ENCODE results near the gene ZNF768. TPM values are rescaled to one million over a fixed set of nuclear protein-coding genes. Genes with fewer than 3 reads are reported as not detected.

The ZNF768 gene
- total and polyA plus RNA-seq, 2 of the 13 experiments (the other 11 are each of a cell fraction or from before 2014, with no cell fraction given): 26.7 to 34.4 TPM

DNA sequence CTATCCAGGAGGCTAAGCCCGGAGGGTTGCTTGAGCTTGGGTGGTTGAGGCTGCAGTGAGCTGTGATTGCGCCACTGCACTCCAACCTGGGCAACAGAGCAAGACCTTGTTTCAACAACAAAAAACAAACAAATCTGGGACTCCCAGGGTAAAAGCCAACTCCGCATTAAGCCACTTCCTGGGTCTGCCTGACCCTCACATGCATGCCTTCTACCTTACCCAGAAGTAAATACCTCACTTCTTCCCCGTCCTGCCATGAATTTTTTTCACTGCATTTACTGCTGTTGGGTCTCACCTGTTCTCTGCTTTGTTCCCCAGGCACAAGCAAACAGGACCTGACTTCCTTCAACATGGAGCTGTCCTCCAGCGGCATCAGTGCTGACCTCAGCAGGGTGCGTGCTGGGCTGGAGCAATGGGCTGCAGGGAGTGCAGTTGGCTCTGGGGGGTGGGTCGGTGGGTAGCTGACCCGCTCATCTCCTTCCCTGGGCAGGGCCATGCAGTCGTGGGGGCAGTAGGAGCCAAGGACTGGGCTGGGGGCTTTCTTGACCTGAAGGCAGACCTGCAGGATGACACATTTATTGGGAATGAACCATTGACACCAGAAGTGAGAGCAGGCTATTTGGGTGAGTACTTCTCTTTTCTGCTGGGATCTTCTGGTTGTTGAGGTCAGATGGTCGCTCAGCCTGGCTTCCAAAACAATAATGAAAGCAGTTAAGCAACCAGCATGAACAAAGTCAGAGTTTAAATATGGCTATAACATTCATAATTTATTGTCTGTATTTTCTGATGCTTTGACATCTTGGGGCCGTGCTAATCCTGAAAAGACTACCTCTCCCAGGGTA is 37.4 kb downstream of the ZNF768 start (continued):
- TF ChIP-seq ZBTB49 (CRISPR knock-in tag; IDR thresholded peaks at IDR 0.05; ENCODE audit: borderline replicate concordance) (no peak), KDM5B (CRISPR knock-in tag; IDR thresholded peaks at IDR 0.05; ENCODE audit: borderline replicate concordance) (no peak), SAFB2 (CRISPR knock-in tag; IDR thresholded peaks at IDR 0.05; ENCODE audit: borderline replicate concordance, low read depth) (no peak), ZNF460 (CRISPR knock-in tag; IDR thresholded peaks at IDR 0.05; ENCODE audit: borderline replicate concordance) (no peak), HCFC1 (IDR thresholded peaks at IDR 0.05; ENCODE audit: low read depth, low read length) (no peak), ZNF496 (CRISPR knock-in tag; IDR thresholded peaks at IDR 0.05; ENCODE audit: insufficient replicate concordance) (no peak), ZNF12 (CRISPR knock-in tag; IDR thresholded peaks at IDR 0.05) (no peak), RBM22 (optimal IDR thresholded peaks at IDR 0.05; ENCODE audit: low read length) (no peak), CHD2 (IDR thresholded peaks at IDR 0.05; ENCODE audit: low read depth, low read length) (no peak), HOXA9 (CRISPR knock-in tag; IDR thresholded peaks at IDR 0.05; ENCODE audit: borderline replicate concordance) (no peak), ELF1 (CRISPR knock-in tag; IDR thresholded peaks at IDR 0.05) (peak; percentile 85), ZXDC (CRISPR knock-in tag; IDR thresholded peaks at IDR 0.05) (no peak), ZFY (CRISPR knock-in tag; IDR thresholded peaks at IDR 0.05) (0 out of 2 replicates have a peak, but pooled peaks have one; percentile 15), ZNF570 (CRISPR knock-in tag; IDR thresholded peaks at IDR 0.05; ENCODE audit: borderline replicate concordance) (no peak), ZNF772 (CRISPR knock-in tag; IDR thresholded peaks at IDR 0.05) (peak; percentile 79; the same call in 1 of the 2 replicates), IRX3 (CRISPR knock-in tag; IDR thresholded peaks at IDR 0.05; ENCODE audit: borderline replicate concordance, low read depth) (no peak), SATB2 (CRISPR knock-in tag; IDR thresholded peaks at IDR 0.05) (no peak), KLF6 (CRISPR knock-in tag; IDR thresholded peaks at IDR 0.05) (peak; percentile 73; the same call in 1 of the 2 replicates), PPARG (CRISPR knock-in tag; conservative IDR thresholded peaks at IDR 0.05) (peak; percentile 76), GATAD1 (CRISPR knock-in tag; IDR thresholded peaks at IDR 0.05) (peak; percentile 67)
- TF ChIP-seq, protein P1, sequence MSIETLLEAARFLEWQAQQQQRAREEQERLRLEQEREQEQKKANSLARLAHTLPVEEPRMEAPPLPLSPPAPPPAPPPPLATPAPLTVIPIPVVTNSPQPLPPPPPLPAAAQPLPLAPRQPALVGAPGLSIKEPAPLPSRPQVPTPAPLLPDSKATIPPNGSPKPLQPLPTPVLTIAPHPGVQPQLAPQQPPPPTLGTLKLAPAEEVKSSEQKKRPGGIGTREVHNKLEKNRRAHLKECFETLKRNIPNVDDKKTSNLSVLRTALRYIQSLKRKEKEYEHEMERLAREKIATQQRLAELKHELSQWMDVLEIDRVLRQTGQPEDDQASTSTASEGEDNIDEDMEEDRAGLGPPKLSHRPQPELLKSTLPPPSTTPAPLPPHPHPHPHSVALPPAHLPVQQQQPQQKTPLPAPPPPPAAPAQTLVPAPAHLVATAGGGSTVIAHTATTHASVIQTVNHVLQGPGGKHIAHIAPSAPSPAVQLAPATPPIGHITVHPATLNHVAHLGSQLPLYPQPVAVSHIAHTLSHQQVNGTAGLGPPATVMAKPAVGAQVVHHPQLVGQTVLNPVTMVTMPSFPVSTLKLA (IDR thresholded peaks at IDR 0.05): no peak

Measured in HepG2 (cell line).